ENCODE data around the gene CACNG4. TPM values are rescaled to one million over a fixed set of nuclear protein-coding genes. Genes with fewer than 3 reads are reported as not detected.

The CACNG4 gene
- total RNA-seq, 1 experiment from 2014 or later: 40.3 TPM

- intact Hi-C loops (cut with micrococcal nuclease; ENCODE audit: unreplicated experiment) (no loop called here), in situ Hi-C loops (cut with HindIII; ENCODE audit: low pct_unique_long_range_greater_than_20kb, low sequenced_read_pairs) (no loop called here)
- H3K4me3 ChIP-seq (ENCODE audit: low read depth in 2 of 2, low read length in 2 of 2): no peak overlapping the region
- TF ChIP-seq POLR2AphosphoS5 (IDR thresholded peaks at IDR 0.05; ENCODE audit: low read depth, low read length) (no peak), REST (IDR thresholded peaks at IDR 0.05; ENCODE audit: insufficient read depth in 1 of 2, low read depth in 2 of 2, low read length in 1 of 2) (no peak), SIN3A (IDR thresholded peaks at IDR 0.05; ENCODE audit: borderline replicate concordance, insufficient read depth, low read depth, low read length) (no peak)
- TF ChIP-seq, protein P1, sequence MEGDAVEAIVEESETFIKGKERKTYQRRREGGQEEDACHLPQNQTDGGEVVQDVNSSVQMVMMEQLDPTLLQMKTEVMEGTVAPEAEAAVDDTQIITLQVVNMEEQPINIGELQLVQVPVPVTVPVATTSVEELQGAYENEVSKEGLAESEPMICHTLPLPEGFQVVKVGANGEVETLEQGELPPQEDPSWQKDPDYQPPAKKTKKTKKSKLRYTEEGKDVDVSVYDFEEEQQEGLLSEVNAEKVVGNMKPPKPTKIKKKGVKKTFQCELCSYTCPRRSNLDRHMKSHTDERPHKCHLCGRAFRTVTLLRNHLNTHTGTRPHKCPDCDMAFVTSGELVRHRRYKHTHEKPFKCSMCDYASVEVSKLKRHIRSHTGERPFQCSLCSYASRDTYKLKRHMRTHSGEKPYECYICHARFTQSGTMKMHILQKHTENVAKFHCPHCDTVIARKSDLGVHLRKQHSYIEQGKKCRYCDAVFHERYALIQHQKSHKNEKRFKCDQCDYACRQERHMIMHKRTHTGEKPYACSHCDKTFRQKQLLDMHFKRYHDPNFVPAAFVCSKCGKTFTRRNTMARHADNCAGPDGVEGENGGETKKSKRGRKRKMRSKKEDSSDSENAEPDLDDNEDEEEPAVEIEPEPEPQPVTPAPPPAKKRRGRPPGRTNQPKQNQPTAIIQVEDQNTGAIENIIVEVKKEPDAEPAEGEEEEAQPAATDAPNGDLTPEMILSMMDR (IDR thresholded peaks at IDR 0.05): no peak
- H3K4me1 ChIP-seq (ENCODE audit: control insufficient read depth, insufficient read depth, low read length): peaks cover 21% of the 10 kb centered on the region
- ATAC-seq: no peak
- no peak overlapping the region for H3K27ac ChIP-seq (ENCODE audit: low read length)
- DNase-seq (ENCODE audit: low read depth, low spot score): no peak
- no TSS peak for BruUV-seq (replicated peaks)
- H3K9me3 ChIP-seq (ENCODE audit: control insufficient read depth, insufficient read depth, low read depth, low read length): no peaks in the 10 kb centered on the region
- POLR2A ChIA-PET: no interaction called here
- CTCF ChIA-PET: interaction anchor here (0.5 kb wide), 1 partner anchor 36 kb away, joined by 3 read pairs; no protein-coding TSS in a partner anchor
- H3K36me3 ChIP-seq (ENCODE audit: control insufficient read depth, insufficient read depth, low read length): no peaks in the 10 kb centered on the region
- no peaks in the 10 kb centered on the region for H3K27me3 ChIP-seq (ENCODE audit: control insufficient read depth, insufficient read depth, low read length)
Observed at GRCh38 chr17:66939461-66940114, 24.9 kb upstream of the CACNG4 start.

- Histone ChIP-seq H3K27me3 (ENCODE audit: control insufficient read depth, insufficient read depth, low read length) (no peaks in the 10 kb centered on the region), H3K4me3 (ENCODE audit: low read depth in 2 of 2, low read length in 2 of 2) (no peak overlapping the region), H3K27ac (ENCODE audit: low read length) (peak overlapping the region; percentile 96; the same call in 1 of the 2 replicates), H3K9me3 (ENCODE audit: control insufficient read depth, insufficient read depth, low read depth, low read length) (no peaks in the 10 kb centered on the region), H3K36me3 (ENCODE audit: control insufficient read depth, insufficient read depth, low read length) (no peaks in the 10 kb centered on the region), H3K4me1 (ENCODE audit: control insufficient read depth, insufficient read depth, low read length) (peaks cover 37% of the 10 kb centered on the region)
- TF ChIP-seq REST (IDR thresholded peaks at IDR 0.05; ENCODE audit: insufficient read depth in 1 of 2, low read depth in 2 of 2, low read length in 1 of 2): no peak
- no peak for TF ChIP-seq SIN3A (IDR thresholded peaks at IDR 0.05; ENCODE audit: borderline replicate concordance, insufficient read depth, low read depth, low read length)
- TF ChIP-seq POLR2AphosphoS5 (IDR thresholded peaks at IDR 0.05; ENCODE audit: low read depth, low read length): no peak
- TF ChIP-seq, protein P1 (IDR thresholded peaks at IDR 0.05): no peak
- no peak for TF ChIP-seq TCF7L2 (IDR thresholded peaks at IDR 0.05; ENCODE audit: low read depth, low read length)
- POLR2A ChIA-PET: no interaction called here
- CTCF ChIA-PET: interaction anchor here (0.7 kb wide), 1 partner anchor 668 kb away, joined by 3 read pairs; no protein-coding TSS in a partner anchor
- no TSS peak for BruUV-seq (replicated peaks)
- DNase-seq (ENCODE audit: low read depth, low spot score) (no peak), ATAC-seq (no peak)
- in situ Hi-C loops (cut with HindIII; ENCODE audit: low pct_unique_long_range_greater_than_20kb, low sequenced_read_pairs) (no loop called here), intact Hi-C loops (cut with micrococcal nuclease; ENCODE audit: unreplicated experiment) (no loop called here)
Observed at GRCh38 chr17:66941249-66941648, 23.3 kb upstream of the CACNG4 start.

Measured in Panc1 (cell line).